ENCODE results near the gene C2orf42. TPM values are rescaled to one million over a fixed set of nuclear protein-coding genes. Genes with fewer than 3 reads are reported as not detected.
"Not testable (repeated sequence)": the region's sequence is repeated elsewhere in the genome, so short reads cannot be mapped to it uniquely, and the experiment has no call there.

C2orf42 gene
- total RNA-seq, 1 experiment from 2014 or later: 10.2 TPM

GRCh38 chr2:70132244-70133126 is 58.3 kb downstream of the C2orf42 start:
- no peak for DNase-seq (ENCODE audit: low spot score)

DNA sequence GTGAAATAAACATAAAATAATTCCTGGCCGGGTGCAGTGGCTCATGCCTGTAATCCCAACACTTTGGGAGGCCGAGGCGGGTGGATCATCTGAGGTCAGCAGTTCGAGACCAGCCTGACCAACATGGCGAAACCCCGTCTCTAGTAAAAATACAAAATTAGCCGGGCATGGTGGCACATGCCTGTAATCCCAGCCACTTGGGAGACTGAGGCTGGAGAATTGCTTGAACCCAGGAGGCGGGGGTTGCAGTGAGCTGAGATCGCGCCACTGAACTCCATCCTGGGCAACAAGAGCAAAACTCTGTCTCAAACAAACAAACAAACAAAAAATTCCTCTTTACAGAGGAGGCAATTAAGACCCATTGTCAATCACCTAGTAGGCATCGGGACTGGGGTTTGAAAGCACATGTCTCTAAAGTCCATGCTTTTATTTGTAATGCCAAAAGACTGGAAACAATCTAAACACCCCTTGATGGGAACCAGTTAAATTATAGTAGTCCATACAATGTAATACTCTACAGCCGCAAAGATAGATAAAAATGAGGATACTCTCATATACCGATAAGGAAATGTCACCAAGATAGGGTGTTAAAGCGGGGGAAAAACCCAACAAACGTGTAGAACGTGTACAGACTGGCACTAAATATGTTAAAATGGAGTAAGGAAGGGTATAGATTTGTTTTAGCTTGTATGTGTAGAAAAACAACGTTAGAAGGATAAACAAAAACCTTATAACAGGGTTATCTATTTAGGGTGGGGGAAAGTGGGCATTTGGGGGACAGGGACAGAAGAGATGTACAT is 59.3 kb downstream of the C2orf42 start:
- not testable (repeated sequence) for DNase-seq (ENCODE audit: low spot score)

DNA sequence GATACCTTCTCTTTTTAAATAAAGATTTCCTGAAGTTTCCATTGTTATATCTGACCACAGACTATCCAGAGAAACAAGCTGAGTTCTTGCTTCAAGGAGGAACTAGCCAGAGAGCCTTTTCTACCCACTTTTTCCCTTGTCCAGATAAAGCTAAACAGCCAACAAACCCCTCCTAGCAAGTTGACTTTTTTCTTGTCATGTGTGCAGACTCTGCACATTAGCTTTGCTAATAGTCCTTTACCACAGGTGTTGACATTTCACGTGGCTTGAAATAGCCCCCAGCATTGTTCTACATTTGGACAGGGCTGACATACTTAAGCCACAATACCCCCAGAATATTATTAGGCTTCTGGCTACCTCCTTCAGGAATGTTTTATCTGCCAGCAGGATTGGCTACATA is 62.8 kb downstream of the C2orf42 start:
- no peak for DNase-seq (ENCODE audit: low spot score)

- no peak for DNase-seq (ENCODE audit: low spot score)
Observed at GRCh38 chr2:70126413-70126812, 64.4 kb downstream of the C2orf42 start.

DNA sequence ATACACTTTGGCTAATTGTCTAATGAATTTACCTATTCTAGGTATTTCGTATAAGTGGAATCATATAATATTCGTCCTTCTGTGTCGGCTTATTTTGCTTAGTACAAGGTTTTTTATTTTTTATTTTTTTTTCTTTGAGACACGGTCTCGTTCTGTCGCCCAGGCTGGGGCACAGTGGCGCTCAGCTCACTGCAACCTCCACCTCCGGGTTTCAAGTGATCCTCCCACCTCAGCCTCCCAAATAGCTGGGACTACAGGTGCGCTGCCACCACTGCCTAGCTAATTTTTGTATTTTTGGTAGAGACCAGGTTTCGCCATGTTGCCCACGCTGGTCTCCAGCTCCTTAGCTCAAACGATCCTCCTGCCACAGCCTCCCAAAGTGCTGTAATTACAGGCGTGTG is 65.3 kb downstream of the C2orf42 start:
- DNase-seq (ENCODE audit: low spot score): no peak

GRCh38 chr2:70124983-70125480 is 65.8 kb downstream of the C2orf42 start:
- no peak for DNase-seq (ENCODE audit: low spot score)

DNA sequence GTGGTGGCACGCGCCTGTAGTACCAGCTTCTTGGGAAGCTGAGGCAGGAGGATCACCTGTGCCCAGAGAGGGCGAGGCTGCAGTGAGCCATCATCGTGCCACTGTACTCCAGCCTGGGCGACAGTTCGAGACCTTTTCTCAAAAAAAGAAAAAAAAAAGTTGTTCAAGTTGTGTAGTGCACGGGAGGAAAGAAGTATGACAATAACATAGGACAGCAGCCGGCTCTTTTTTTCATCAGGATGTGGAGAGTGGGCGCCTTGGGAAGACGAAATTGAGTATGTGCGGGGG is 67.0 kb downstream of the C2orf42 start:
- DNase-seq (ENCODE audit: low spot score): no peak

- peak; percentile 39 for DNase-seq (ENCODE audit: low spot score)
Observed at GRCh38 chr2:70123051-70123828, 67.6 kb downstream of the C2orf42 start.

- DNase-seq (ENCODE audit: low spot score): no peak
Observed at GRCh38 chr2:70122470-70122869, 68.3 kb downstream of the C2orf42 start.

DNA sequence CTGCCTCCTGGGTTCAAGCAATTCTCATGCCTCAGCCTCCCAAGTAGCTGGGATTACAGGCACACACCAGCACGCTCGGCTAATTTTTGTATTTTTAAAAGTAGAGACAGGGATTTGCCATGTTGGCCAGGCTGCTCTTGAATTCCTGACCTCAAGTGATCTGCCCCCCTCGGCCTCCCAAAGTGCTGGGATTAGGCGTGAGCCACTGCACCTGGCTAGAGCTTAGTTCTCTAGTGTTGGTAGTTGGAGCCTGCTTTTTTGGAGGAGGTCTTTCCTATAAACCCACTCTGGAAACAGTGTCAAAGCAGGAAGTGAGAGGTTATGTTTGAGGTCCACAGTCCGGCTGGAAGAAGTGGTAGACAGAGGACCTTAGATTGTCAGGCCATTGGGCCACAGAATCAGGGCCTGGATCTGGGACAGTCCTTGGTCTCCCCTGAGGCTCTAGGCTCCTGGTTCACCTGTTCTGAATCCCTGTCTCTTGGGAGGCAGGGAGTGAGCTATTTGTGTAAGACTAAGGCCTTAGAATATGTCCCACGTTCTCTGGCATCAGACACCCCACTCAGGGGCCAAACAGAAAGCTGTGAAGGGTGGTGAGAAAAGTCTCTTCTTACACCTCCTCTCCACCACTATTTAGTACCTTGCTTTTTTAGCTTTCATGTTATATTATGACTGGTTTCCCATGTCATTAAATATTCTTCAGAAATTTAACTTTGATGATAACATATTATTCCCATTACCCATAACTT is 69.0 kb downstream of the C2orf42 start:
- no peak for DNase-seq (ENCODE audit: low spot score)

DNA sequence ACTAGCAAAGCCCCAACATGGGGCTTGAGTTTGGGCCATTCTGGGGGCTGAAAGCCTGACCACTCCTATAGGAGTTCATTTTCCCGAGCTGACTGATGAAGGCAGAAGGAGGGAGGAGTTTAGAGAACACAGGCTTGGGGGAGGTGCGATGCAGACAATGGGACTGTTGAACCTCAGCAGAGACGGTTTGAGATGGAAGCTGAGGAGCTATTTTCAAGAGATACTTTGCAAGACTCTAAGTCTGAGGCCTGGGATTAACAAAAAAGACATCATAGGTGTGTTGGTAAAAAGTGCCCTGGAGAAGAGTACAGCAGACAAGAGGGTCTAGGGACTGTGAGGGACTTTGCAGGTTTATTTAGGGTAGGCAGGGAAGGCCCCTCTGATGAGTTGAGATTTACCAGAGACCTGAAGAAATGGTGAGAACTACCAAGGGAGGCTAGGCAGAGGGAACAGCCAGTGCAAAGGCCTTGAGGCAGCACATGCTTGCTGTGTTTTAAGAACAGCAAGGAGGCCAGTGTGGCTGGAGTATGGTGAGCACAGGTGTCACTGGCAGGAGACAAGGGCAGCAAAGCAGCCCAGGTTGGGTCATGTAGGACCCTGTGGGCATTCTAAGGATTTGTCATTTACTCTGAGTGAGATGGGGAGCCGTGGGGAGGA is 71.9 kb downstream of the C2orf42 start:
- DNase-seq (ENCODE audit: low spot score): no peak

DNA sequence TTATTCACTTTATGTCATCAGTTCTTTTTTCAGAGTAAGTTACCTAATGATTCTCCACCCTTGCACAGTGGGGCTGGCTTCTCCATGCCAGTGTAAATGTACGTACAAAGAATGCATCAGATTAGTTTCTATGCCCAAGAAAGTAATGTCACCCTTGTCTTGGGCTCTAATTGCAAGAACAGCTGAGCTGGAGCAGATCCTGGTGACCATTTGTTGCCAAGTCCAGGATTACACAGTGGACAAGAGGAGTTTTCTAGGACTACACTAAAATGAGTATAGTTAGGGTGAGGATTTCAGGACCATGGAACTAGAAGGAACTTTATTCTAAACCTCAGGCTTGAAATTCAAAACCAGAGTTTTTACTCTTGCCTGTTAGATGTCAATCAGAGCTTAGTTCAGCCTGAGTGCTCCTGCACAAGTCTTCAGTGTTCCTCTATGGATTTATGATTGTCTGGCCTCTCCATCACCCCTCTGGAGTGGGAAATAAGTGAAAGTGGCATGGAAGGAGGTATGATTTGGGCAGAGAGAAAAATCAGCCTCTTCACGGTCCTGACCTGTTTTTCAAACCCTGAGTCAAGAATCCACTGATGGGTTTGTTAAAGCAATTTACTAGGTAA is 73.8 kb downstream of the C2orf42 start:
- no peak for DNase-seq (ENCODE audit: low spot score)

DNA sequence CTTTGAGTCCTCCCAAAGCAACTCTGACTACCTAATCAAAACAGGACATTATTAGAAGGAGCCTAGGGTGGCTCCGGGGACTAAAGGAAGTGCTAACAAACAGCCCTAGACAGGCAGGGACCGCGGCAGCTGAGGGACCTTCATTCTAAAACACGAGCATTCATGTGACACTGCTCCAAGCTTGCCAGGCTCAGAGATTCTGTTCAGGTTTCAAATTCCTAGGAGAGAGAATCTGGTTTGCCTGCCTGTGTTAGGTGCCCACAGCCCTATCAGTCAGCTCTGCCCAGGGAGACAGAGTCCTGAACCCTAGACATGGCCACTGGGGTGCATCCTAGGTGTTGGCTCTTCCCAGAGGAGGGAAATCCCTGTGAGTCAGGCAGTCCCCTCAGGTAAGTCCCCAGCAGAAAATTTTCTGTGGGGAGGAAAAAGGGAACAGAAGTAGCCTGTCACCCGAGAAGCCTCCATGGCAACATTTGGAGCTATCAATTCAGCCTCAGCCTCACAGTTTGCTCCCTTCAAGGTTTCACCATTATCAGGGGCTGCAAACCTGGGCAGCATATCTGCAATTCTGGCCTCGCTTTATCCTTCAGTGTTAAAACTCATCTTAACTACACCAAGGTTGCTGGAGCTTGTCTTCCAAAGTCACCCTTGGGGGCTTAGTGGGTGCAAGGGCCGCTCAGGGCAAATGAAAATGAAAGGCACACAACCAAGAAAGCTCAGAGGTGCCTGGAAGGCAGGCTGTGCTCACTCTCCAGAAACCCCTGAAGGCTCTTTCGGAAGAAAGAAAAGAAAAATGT is 75.0 kb downstream of the C2orf42 start:
- DNase-seq (ENCODE audit: low spot score): no peak

GRCh38 chr2:70113359-70114070 is 77.3 kb downstream of the C2orf42 start:
- DNase-seq (ENCODE audit: low spot score): no peak

- DNase-seq (ENCODE audit: low spot score): no peak
Observed at GRCh38 chr2:70111752-70112591, 78.8 kb downstream of the C2orf42 start.

- not testable (repeated sequence) for DNase-seq (ENCODE audit: low spot score)
Observed at GRCh38 chr2:70110397-70110796, 80.4 kb downstream of the C2orf42 start.

DNA sequence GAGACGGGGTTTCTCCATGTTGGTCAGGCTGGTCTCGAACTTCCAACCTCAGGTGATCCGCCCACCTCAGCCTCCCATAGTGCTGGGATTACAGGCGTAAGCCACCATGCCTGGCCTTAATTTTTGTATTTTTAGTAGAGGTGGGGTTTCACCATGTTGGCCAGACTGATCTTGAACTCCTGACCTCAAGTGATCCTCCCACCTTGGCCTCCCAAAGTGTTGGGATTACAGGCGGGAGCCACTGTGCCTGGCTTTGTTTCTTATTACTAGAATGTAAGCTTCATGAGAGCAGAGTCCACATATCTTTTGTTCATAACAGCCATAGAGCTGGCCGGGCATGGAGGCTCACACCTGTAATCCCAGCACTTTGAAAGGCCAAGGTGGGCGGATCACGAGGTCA is 84.7 kb downstream of the C2orf42 start:
- DNase-seq (ENCODE audit: low spot score): not testable (repeated sequence)
